Skeletal muscle cell (primary cell): ENCODE measurements around the gene KRAS.

ENCODE experiments used
- DNase-seq: peaks from one replicate; pipeline ENCODE4 v3.0.0-alpha.2; 2010; ENCODE audit warnings: low read depth
- H3K4me3 ChIP-seq: 2 replicates; pipeline ENCODE4 v1.5.1; 2011; ENCODE audit warnings: low read depth, mild to moderate bottlenecking, control low read depth, low read length, moderate library complexity

Gene KRAS

GRCh38 chr12:25207411-25207810 is 43.3 kb downstream of the KRAS start:
- DNase-seq, result no peak
- H3K4me3 ChIP-seq, result no peak overlapping the region

GRCh38 chr12:25202137-25202536 is 48.6 kb downstream of the KRAS start:
- no peak overlapping the region for H3K4me3 ChIP-seq

GRCh38 chr12:25200703-25201102 is 50.0 kb downstream of the KRAS start:
- peak; percentile 7 for DNase-seq
- H3K4me3 ChIP-seq, result no peak overlapping the region

More at GRCh38 chr12:25202137-25202536, 48.6 kb downstream of the KRAS start:
- DNase-seq, result no peak

GRCh38 chr12:25197608-25198007 is 53.1 kb downstream of the KRAS start:
- no peak for DNase-seq
- H3K4me3 ChIP-seq, result no peak overlapping the region

- H3K4me3 ChIP-seq, result peak within 1 kb of the TSS; percentile 73
Measured at GRCh38 chr12:25195056-25195971, 55.4 kb downstream of the KRAS start, which contains the start of the genes DNAI7 and ETFRF1. Gene DNAI7 (minus strand): TSS chr12:25195160. CDS start chr12:25195078, 82 bp downstream. Gene ETFRF1 (plus strand): TSS chr12:25195237. CDS start chr12:25203957, 8,720 bp downstream.

GRCh38 chr12:25194722-25195055 is 56.0 kb downstream of the KRAS start:
- H3K4me3 ChIP-seq, result peak overlapping the region; percentile 73
- DNase-seq, result no peak

More at GRCh38 chr12:25195056-25195971, 55.4 kb downstream of the KRAS start, which contains the start of the genes DNAI7 and ETFRF1:
- DNase-seq, result peak; percentile 70

- DNase-seq, result no peak
Measured at GRCh38 chr12:25194214-25194613, 56.5 kb downstream of the KRAS start.

GRCh38 chr12:25190793-25191192 is 59.9 kb downstream of the KRAS start:
- no peak overlapping the region for H3K4me3 ChIP-seq
- no peak for DNase-seq

More at GRCh38 chr12:25194214-25194613, 56.5 kb downstream of the KRAS start:
- H3K4me3 ChIP-seq, result peak overlapping the region; percentile 73

GRCh38 chr12:25189656-25190055 is 61.1 kb downstream of the KRAS start:
- H3K4me3 ChIP-seq, result no peak overlapping the region
- DNase-seq, result no peak

GRCh38 chr12:25187781-25188180 is 62.9 kb downstream of the KRAS start:
- DNase-seq, result peak; percentile 68

GRCh38 chr12:25186788-25187402 is 63.8 kb downstream of the KRAS start:
- no peak for DNase-seq
- no peak overlapping the region for H3K4me3 ChIP-seq

More at GRCh38 chr12:25187781-25188180, 62.9 kb downstream of the KRAS start:
- H3K4me3 ChIP-seq, result no peak overlapping the region

- no peak overlapping the region for H3K4me3 ChIP-seq
- DNase-seq, result no peak
Measured at GRCh38 chr12:25186038-25186787, 64.5 kb downstream of the KRAS start.

- DNase-seq, result no peak
- H3K4me3 ChIP-seq, result no peak overlapping the region
Measured at GRCh38 chr12:25184132-25184531, 66.6 kb downstream of the KRAS start.

GRCh38 chr12:25182765-25183164 is 68.0 kb downstream of the KRAS start:
- no peak overlapping the region for H3K4me3 ChIP-seq
- DNase-seq, result no peak

GRCh38 chr12:25162866-25163265 is 87.9 kb downstream of the KRAS start:
- DNase-seq, result no peak
- no peak overlapping the region for H3K4me3 ChIP-seq

- H3K4me3 ChIP-seq, result no peak overlapping the region
- no peak for DNase-seq
Measured at GRCh38 chr12:25156061-25156460, 94.7 kb downstream of the KRAS start.

GRCh38 chr12:25155022-25155576 is 95.6 kb downstream of the KRAS start:
- no peak overlapping the region for H3K4me3 ChIP-seq
- no peak for DNase-seq
